GM23338 (cell line): Measurements from ENCODE around the gene OSER1. TPM values are rescaled to one million over a fixed set of nuclear protein-coding genes. Genes with fewer than 3 reads are reported as not detected.

ENCODE experiments used
- ATAC-seq: fragments of 200-7000 bp; cut with Tn5 transposase; 3 replicates; pipeline ENCODE4 v1.9.1; 2020
- DNase-seq: peaks from one replicate; pipeline ENCODE4 v3.0.0-alpha.2; 2015; ENCODE audit warnings: low spot score
- H2AFZ ChIP-seq: fragments of 200-600 bp; sonication (generic); 2 replicates; pipeline ENCODE4 v1.8.0; 2016; ENCODE audit warnings: antibody characterized with exemption, mild to moderate bottlenecking, moderate library complexity
- H3F3A ChIP-seq: fragments of 200-600 bp; sonication (generic); replicated peaks from 2 replicates; pipeline ENCODE4 v1.8.0; 2017; ENCODE audit warnings: antibody characterized with exemption, mixed run types, low read depth
- H3K27ac ChIP-seq: fragments of 200-600 bp; sonication (generic); 2 replicates; pipeline ENCODE4 v1.6.1; 2016; ENCODE audit warnings: low read depth
- H3K27me3 ChIP-seq: fragments of 200-600 bp; sonication (generic); 2 replicates; pipeline ENCODE4 v1.8.0; 2016; ENCODE audit warnings: mild to moderate bottlenecking, mixed run types, moderate library complexity; ENCODE audit not compliant: insufficient read depth
- H3K36me3 ChIP-seq: fragments of 200-600 bp; sonication (generic); 2 replicates; pipeline ENCODE4 v1.8.0; 2016; ENCODE audit warnings: mild to moderate bottlenecking; ENCODE audit not compliant: insufficient read depth
- H3K4me1 ChIP-seq: fragments of 200-600 bp; sonication (generic); 2 replicates; pipeline ENCODE4 v1.8.0; 2016; ENCODE audit warnings: mild to moderate bottlenecking, moderate library complexity; ENCODE audit not compliant: insufficient read depth
- H3K4me2 ChIP-seq: fragments of 200-600 bp; sonication (generic); 2 replicates; pipeline ENCODE4 v1.7.1; 2017; ENCODE audit warnings: mixed run types
- H3K4me3 ChIP-seq: fragments of 200-600 bp; sonication (generic); 2 replicates; pipeline ENCODE4 v1.6.1; 2016; ENCODE audit warnings: mixed run types
- H3K79me2 ChIP-seq: fragments of 200-600 bp; sonication (generic); replicated peaks from 2 replicates; pipeline ENCODE4 v1.8.0; 2017; ENCODE audit warnings: mild to moderate bottlenecking; ENCODE audit not compliant: insufficient read depth
- H3K9me2 ChIP-seq: fragments of 200-600 bp; sonication (generic); 2 replicates; pipeline ENCODE4 v1.8.0; 2017; ENCODE audit not compliant: insufficient read depth
- H4K20me1 ChIP-seq: fragments of 200-600 bp; sonication (generic); replicated peaks from 2 replicates; pipeline ENCODE4 v1.8.0; 2017; ENCODE audit warnings: mild to moderate bottlenecking; ENCODE audit not compliant: insufficient read depth
- H3K27ac Mint-ChIP-seq: 2 replicates; pipeline ENCODE4 v1.8.0; 2020; ENCODE audit warnings: inconsistent platforms, mild to moderate bottlenecking, moderate library complexity, mixed read lengths
- H3K27me3 Mint-ChIP-seq: 3 replicates; pipeline ENCODE4 v1.8.0; 2022; ENCODE audit warnings: low read depth, mild to moderate bottlenecking, moderate library complexity, mixed read lengths, inconsistent platforms; ENCODE audit not compliant: insufficient read depth, poor library complexity
- H3K36me3 Mint-ChIP-seq: 3 replicates; pipeline ENCODE4 v1.8.0; 2021; ENCODE audit warnings: low read depth, mild to moderate bottlenecking, inconsistent platforms, moderate library complexity, mixed read lengths
- H3K4me1 Mint-ChIP-seq: 3 replicates; pipeline ENCODE4 v1.8.0; 2020; ENCODE audit warnings: mild to moderate bottlenecking, inconsistent platforms, mixed read lengths
- H3K4me3 Mint-ChIP-seq: 3 replicates; pipeline ENCODE4 v1.8.0; 2021; ENCODE audit warnings: moderate library complexity, mild to moderate bottlenecking, inconsistent platforms, mixed read lengths
- H3K9me3 Mint-ChIP-seq: 3 replicates; pipeline ENCODE4 v1.8.0; 2020; ENCODE audit warnings: moderate library complexity, mild to moderate bottlenecking, inconsistent platforms, mixed read lengths
- CREB1 ChIP-seq: fragments of 250-450 bp; sonication (Bioruptor Pico); IDR thresholded peaks from 2 replicates; pipeline ENCODE4 v1.5.0; 2020; ENCODE audit warnings: low read depth, mild to moderate bottlenecking, moderate library complexity
- CTCF ChIP-seq, 2 experiments: fragments of 200-600 bp in 1 of 2; sonication (generic) in 1 of 2; conservative IDR thresholded peaks; 2 replicates each; pipeline versions ENCODE4 v1.5.1 to v1.6.1; 2016 to 2017; ENCODE audit warnings: antibody characterized with exemption in 2 of 2, low read depth in 2 of 2, mild to moderate bottlenecking in 2 of 2, moderate library complexity in 1 of 2
- ETS1 ChIP-seq: IDR thresholded peaks from 2 replicates; pipeline ENCODE4 v1.6.1; 2016; ENCODE audit warnings: antibody characterized with exemption
- EZH2 ChIP-seq: fragments of 200-600 bp; sonication (generic); IDR thresholded peaks from one replicate; pipeline ENCODE4 v1.8.0; 2017; ENCODE audit warnings: antibody characterized with exemption, mild to moderate bottlenecking, low read depth; ENCODE audit not compliant: unreplicated experiment
- JUNB ChIP-seq: IDR thresholded peaks from one replicate; pipeline ENCODE4 v1.6.1; 2016; ENCODE audit warnings: antibody characterized with exemption; ENCODE audit not compliant: unreplicated experiment
- NANOG ChIP-seq: IDR thresholded peaks from 2 replicates; pipeline ENCODE4 v1.6.1; 2016; ENCODE audit warnings: antibody characterized with exemption, borderline replicate concordance
- ZNF462 ChIP-seq: fragments of 250-450 bp; sonication (Bioruptor Pico); IDR thresholded peaks from 2 replicates; pipeline ENCODE4 v1.5.0; 2020; ENCODE audit warnings: mild to moderate bottlenecking, moderate library complexity
- polyA plus RNA-seq: library from polyadenylated mRNA; unstranded; fragments of >200 nt; fragmentation: Nextera tagmentation; extraction: Ambion mirVana; gene quantifications from 2 replicates; pipeline ENCODE4 v1.2.1, GENCODE V29; 2016
- total RNA-seq: library from RNA; depleted of rRNA; stranded (reverse); fragments of >200 nt; shearing (Covaris generic); gene quantifications from 2 replicates; pipeline ENCODE4 v1.2.3, GENCODE V29; 2014

The OSER1 gene
- total and polyA plus RNA-seq, 2 experiments from 2014 or later: 25.2 to 31.1 TPM

GRCh38 chr20:44231713-44232468 is 21.3 kb upstream of the OSER1 start:
- Histone ChIP-seq H3K4me1 (peaks cover 10% of the 10 kb centered on the region), H3K79me2 (no peaks in the 10 kb centered on the region), H2AFZ (peak overlapping the region; percentile 83), H3K4me3 (no peak overlapping the region), H4K20me1 (no peaks in the 10 kb centered on the region), H3K27me3 (no peaks in the 10 kb centered on the region), H3K36me3 (no peaks in the 10 kb centered on the region), H3K27ac (no peak overlapping the region), H3F3A (no peaks in the 10 kb centered on the region), H3K9me2 (no peaks in the 10 kb centered on the region; the same call in 1 of the 2 replicates), H3K4me2 (peak overlapping the region; percentile 59; the same call in 1 of the 2 replicates)
- DNase-seq: peak; percentile 54
- Mint-ChIP-seq H3K36me3 (no peaks in the 10 kb centered on the region), H3K4me1 (peaks cover 22% of the 10 kb centered on the region), H3K27me3 (peaks cover 5% of the 10 kb centered on the region), H3K27ac (peak overlapping the region; percentile 86), H3K4me3 (no peak overlapping the region), H3K9me3 (no peaks in the 10 kb centered on the region)
- TF ChIP-seq ZNF462 (peak; percentile 75), CREB1 (CRISPR knock-in tag) (no peak)
- peak; percentile 65 for ATAC-seq

GRCh38 chr20:44231193-44231592 is 20.6 kb upstream of the OSER1 start:
- DNase-seq (no peak), ATAC-seq (no peak)
- no peak overlapping the region for H3K4me3 ChIP-seq
- no peaks in the 10 kb centered on the region for H3K79me2 ChIP-seq
- H3K4me1 ChIP-seq: peaks cover 10% of the 10 kb centered on the region
- Mint-ChIP-seq H3K4me3 (no peak overlapping the region), H3K27me3 (peaks cover 5% of the 10 kb centered on the region), H3K27ac (peak overlapping the region; percentile 47; the same call in 1 of the 2 replicates), H3K36me3 (no peaks in the 10 kb centered on the region), H3K9me3 (no peaks in the 10 kb centered on the region), H3K4me1 (peaks cover 22% of the 10 kb centered on the region)
- no peaks in the 10 kb centered on the region for H3K27me3 ChIP-seq
- peak overlapping the region; percentile 59; the same call in 1 of the 2 replicates for H3K4me2 ChIP-seq
- no peak overlapping the region for H3K27ac ChIP-seq
- H3F3A ChIP-seq: no peaks in the 10 kb centered on the region
- H2AFZ ChIP-seq: peak overlapping the region; percentile 83
- no peaks in the 10 kb centered on the region; the same call in 1 of the 2 replicates for H3K9me2 ChIP-seq
- H4K20me1 ChIP-seq: no peaks in the 10 kb centered on the region
- no peaks in the 10 kb centered on the region for H3K36me3 ChIP-seq
- TF ChIP-seq EZH2: no peak
- TF ChIP-seq CREB1 (CRISPR knock-in tag): no peak
- TF ChIP-seq CTCF (conservative IDR thresholded peaks at IDR 0.05; ENCODE audit: low read depth in 2 of 2): no peak
- no peak for TF ChIP-seq NANOG
- TF ChIP-seq ETS1: no peak
- TF ChIP-seq JUNB: no peak
